Measurements from ENCODE around the gene KSR1. TPM values are rescaled to one million over a fixed set of nuclear protein-coding genes. Genes with fewer than 3 reads are reported as not detected.

The KSR1 gene
- total RNA-seq, 1 experiment from 2014 or later, result 41.7 TPM

DNA sequence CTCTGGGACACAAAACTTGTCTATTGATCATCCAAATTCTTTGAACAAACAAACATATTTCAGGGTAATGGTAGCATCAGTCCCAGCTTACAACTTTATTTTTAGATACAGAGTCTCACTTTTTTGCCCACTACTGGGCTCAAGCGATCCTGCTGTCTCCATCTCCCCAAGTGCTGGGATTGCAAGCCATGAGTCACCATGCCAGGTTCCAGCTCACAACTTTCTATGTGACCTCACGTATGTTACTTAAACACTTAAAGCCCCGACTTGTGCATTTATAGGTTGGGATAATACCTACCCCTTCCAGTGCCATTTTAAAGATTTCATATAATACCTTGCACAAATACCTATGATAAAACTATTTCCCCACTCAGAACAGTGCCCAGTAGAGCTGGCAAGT lies 42.0 kb upstream of the KSR1 start:
- ChIA-PET POLR2A (ENCODE audit: low non-redundant PET) (no interaction called here), CTCF (no interaction called here)
- BruUV-seq (replicated peaks), result no TSS peak
- H3K36me3 ChIP-seq (ENCODE audit: insufficient read depth, low read length, poor library complexity, severe bottlenecking), result no peaks in the 10 kb centered on the region
- no peaks in the 10 kb centered on the region for H3K27me3 ChIP-seq (replicated peaks; ENCODE audit: insufficient read depth, low read depth, low read length, poor library complexity)
- no peak for DNase-seq (ENCODE audit: low spot score)
- no peaks in the 10 kb centered on the region for H3K9me3 ChIP-seq (ENCODE audit: low read depth, low read length, poor library complexity, severe bottlenecking)
- TF ChIP-seq, protein P1, sequence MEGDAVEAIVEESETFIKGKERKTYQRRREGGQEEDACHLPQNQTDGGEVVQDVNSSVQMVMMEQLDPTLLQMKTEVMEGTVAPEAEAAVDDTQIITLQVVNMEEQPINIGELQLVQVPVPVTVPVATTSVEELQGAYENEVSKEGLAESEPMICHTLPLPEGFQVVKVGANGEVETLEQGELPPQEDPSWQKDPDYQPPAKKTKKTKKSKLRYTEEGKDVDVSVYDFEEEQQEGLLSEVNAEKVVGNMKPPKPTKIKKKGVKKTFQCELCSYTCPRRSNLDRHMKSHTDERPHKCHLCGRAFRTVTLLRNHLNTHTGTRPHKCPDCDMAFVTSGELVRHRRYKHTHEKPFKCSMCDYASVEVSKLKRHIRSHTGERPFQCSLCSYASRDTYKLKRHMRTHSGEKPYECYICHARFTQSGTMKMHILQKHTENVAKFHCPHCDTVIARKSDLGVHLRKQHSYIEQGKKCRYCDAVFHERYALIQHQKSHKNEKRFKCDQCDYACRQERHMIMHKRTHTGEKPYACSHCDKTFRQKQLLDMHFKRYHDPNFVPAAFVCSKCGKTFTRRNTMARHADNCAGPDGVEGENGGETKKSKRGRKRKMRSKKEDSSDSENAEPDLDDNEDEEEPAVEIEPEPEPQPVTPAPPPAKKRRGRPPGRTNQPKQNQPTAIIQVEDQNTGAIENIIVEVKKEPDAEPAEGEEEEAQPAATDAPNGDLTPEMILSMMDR (conservative IDR thresholded peaks at IDR 0.05; ENCODE audit: low read depth, low read length), result no peak
- no peak for TF ChIP-seq EZH2 (IDR thresholded peaks at IDR 0.05; ENCODE audit: borderline replicate concordance, low read depth, low read length, poor library complexity, severe bottlenecking)
- no peak overlapping the region for H3K4me3 ChIP-seq (ENCODE audit: low read depth, low read length, poor library complexity, severe bottlenecking)
- H3K4me1 ChIP-seq (ENCODE audit: insufficient read depth, low read length, poor library complexity, severe bottlenecking), result peaks cover under 1% of the 10 kb centered on the region
- intact Hi-C loops (cut with micrococcal nuclease; ENCODE audit: unreplicated experiment), result no loop called here
- H3K27ac ChIP-seq (ENCODE audit: low read depth, low read length, poor library complexity, severe bottlenecking), result no peak overlapping the region

DNA sequence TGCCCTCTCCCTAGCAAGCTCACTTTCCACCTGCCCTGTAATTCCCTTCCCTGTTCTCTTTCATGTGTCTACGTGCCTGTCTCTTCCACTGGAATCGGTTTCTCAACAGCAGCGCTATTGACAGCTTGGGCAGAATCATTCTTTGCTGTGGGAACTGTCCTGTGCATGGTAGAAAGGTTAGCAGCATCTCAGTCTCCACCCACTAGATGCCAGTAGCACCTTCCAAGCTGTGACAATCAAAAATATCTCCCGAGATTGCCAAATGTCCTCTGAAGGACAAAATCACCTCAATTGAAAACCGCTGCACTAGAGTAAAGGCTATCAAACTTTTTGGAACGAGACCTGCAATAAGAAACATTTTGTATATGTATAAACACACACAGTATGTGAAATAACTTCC lies 41.6 kb upstream of the KSR1 start:
- Histone ChIP-seq H3K4me1 (ENCODE audit: insufficient read depth, low read length, poor library complexity, severe bottlenecking) (no peaks in the 10 kb centered on the region), H3K9me3 (ENCODE audit: low read depth, low read length, poor library complexity, severe bottlenecking) (no peaks in the 10 kb centered on the region), H3K27me3 (replicated peaks; ENCODE audit: insufficient read depth, low read depth, low read length, poor library complexity) (no peaks in the 10 kb centered on the region), H3K27ac (ENCODE audit: low read depth, low read length, poor library complexity, severe bottlenecking) (no peak overlapping the region), H3K36me3 (ENCODE audit: insufficient read depth, low read length, poor library complexity, severe bottlenecking) (no peaks in the 10 kb centered on the region), H3K4me3 (ENCODE audit: low read depth, low read length, poor library complexity, severe bottlenecking) (no peak overlapping the region)
- intact Hi-C loops (cut with micrococcal nuclease; ENCODE audit: unreplicated experiment), result no loop called here
- ChIA-PET POLR2A (ENCODE audit: low non-redundant PET) (no interaction called here), CTCF (no interaction called here)
- BruUV-seq (replicated peaks), result no TSS peak
- TF ChIP-seq, protein P1 (conservative IDR thresholded peaks at IDR 0.05; ENCODE audit: low read depth, low read length), result no peak
- TF ChIP-seq EZH2 (IDR thresholded peaks at IDR 0.05; ENCODE audit: borderline replicate concordance, low read depth, low read length, poor library complexity, severe bottlenecking), result no peak
- DNase-seq (ENCODE audit: low spot score), result no peak

DNA sequence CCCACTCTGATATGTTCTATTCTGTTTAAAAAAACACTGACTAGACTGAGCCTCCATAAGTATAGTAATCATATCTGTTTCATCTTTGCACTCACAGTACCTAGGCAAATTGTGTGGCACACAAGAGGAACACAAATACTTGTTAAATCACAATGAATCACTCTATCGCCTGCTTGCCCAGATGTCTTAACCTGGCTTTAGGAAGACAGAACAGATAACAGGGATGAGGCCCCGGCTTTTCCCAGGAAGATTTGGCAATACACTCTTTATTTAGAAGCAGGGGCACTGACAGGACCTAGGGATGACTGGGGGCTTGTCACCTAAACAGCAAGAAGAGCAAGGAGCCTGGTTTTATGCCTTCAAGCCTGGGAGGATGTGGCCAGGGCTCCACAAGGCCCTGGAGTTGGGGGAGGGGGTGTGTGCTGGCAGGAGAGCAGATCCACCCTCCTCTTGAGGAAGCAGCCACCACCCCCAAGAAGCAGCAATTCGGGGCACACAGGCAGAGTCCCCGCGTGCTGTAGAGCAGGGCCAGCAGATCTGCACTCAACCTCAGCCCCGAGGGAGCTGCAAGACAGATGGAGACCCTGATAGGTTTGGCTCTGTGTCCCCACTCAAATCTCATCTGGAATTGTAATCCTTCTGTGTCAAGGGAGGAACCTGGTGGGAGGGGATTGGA lies 41.0 kb upstream of the KSR1 start:
- H3K9me3 ChIP-seq (ENCODE audit: low read depth, low read length, poor library complexity, severe bottlenecking), result no peaks in the 10 kb centered on the region
- no peak for TF ChIP-seq EZH2 (IDR thresholded peaks at IDR 0.05; ENCODE audit: borderline replicate concordance, low read depth, low read length, poor library complexity, severe bottlenecking)
- TF ChIP-seq, protein P1 (conservative IDR thresholded peaks at IDR 0.05; ENCODE audit: low read depth, low read length), result no peak
- H3K4me1 ChIP-seq (ENCODE audit: insufficient read depth, low read length, poor library complexity, severe bottlenecking), result no peaks in the 10 kb centered on the region
- no peaks in the 10 kb centered on the region for H3K36me3 ChIP-seq (ENCODE audit: insufficient read depth, low read length, poor library complexity, severe bottlenecking)
- no peak overlapping the region for H3K4me3 ChIP-seq (ENCODE audit: low read depth, low read length, poor library complexity, severe bottlenecking)
- no peak overlapping the region for H3K27ac ChIP-seq (ENCODE audit: low read depth, low read length, poor library complexity, severe bottlenecking)
- CTCF ChIA-PET, result no interaction called here
- no TSS peak for BruUV-seq (replicated peaks)
- POLR2A ChIA-PET (ENCODE audit: low non-redundant PET), result no interaction called here
- H3K27me3 ChIP-seq (replicated peaks; ENCODE audit: insufficient read depth, low read depth, low read length, poor library complexity), result no peaks in the 10 kb centered on the region
- DNase-seq (ENCODE audit: low spot score), result no peak
- intact Hi-C loops (cut with micrococcal nuclease; ENCODE audit: unreplicated experiment), result no loop called here
